ENCODE measurements around the gene TRIM71. TPM values are rescaled to one million over a fixed set of nuclear protein-coding genes. Genes with fewer than 3 reads are reported as not detected.

The TRIM71 gene
- total and polyA plus RNA-seq, 12 donors: 0.07 TPM; not detected in 11

GRCh38 chr3:32891365-32891764 is 73.6 kb downstream of the TRIM71 start:
- no peaks in the 10 kb centered on the region for H3K36me3 ChIP-seq
- intact Hi-C loops (cut with DNase I): no loop called here
- H3K27me3 ChIP-seq: peaks cover 0 to 31% (median 8%) of the 10 kb centered on the region in 7 donors
- no peak overlapping the region for H3K27ac ChIP-seq
- 93 to 97% methylated on average over 19 of the region's 19 CpGs for WGBS, 2 donors
- no peak for TF ChIP-seq CTCF (IDR thresholded peaks at IDR 0.05)
- DNase-seq (no peak), ATAC-seq (no peak)
- no peak overlapping the region for H3K4me3 ChIP-seq
- H3K4me1 ChIP-seq: no peaks in the 10 kb centered on the region
- no peaks in the 10 kb centered on the region for H3K9me3 ChIP-seq

GRCh38 chr3:32892625-32893598 is 75.1 kb downstream of the TRIM71 start:
- 61 to 66% methylated on average over 8 of the region's 8 CpGs for WGBS, 2 donors
- ATAC-seq (no peak), DNase-seq (no peak)
- H3K36me3 ChIP-seq: no peaks in the 10 kb centered on the region
- H3K4me3 ChIP-seq: no peak overlapping the region
- no peaks in the 10 kb centered on the region for H3K4me1 ChIP-seq
- intact Hi-C loops (cut with DNase I): no loop called here
- H3K27me3 ChIP-seq: peaks cover 0 to 37% (median 16%) of the 10 kb centered on the region in 7 donors
- H3K9me3 ChIP-seq: no peaks in the 10 kb centered on the region
- H3K27ac ChIP-seq: no peak overlapping the region
- TF ChIP-seq CTCF (IDR thresholded peaks at IDR 0.05): no peak

GRCh38 chr3:32894977-32895376 is 77.2 kb downstream of the TRIM71 start:
- TF ChIP-seq CTCF (IDR thresholded peaks at IDR 0.05): no peak
- Histone ChIP-seq H3K4me3 (no peak overlapping the region), H3K36me3 (no peaks in the 10 kb centered on the region), H3K27ac (no peak overlapping the region), H3K9me3 (no peaks in the 10 kb centered on the region), H3K27me3 (peaks cover 0 to 55% (median 29%) of the 10 kb centered on the region in 7 donors), H3K4me1 (no peaks in the 10 kb centered on the region)
- 84 to 95% methylated on average over 2 of the region's 2 CpGs for WGBS, 2 donors
- intact Hi-C loops (cut with DNase I): no loop called here
- ATAC-seq: no peak
- DNase-seq: no peak

GRCh38 chr3:32895701-32896100 is 77.9 kb downstream of the TRIM71 start:
- Histone ChIP-seq H3K36me3 (no peaks in the 10 kb centered on the region), H3K9me3 (no peaks in the 10 kb centered on the region), H3K4me1 (no peaks in the 10 kb centered on the region), H3K27me3 (peaks cover 0 to 58% (median 25%) of the 10 kb centered on the region in 7 donors), H3K27ac (no peak overlapping the region), H3K4me3 (no peak overlapping the region)
- ATAC-seq (no peak), DNase-seq (no peak)
- intact Hi-C loops (cut with DNase I): no loop called here
- WGBS, 2 donors: 94 to 95% methylated on average over 2 of the region's 2 CpGs
- no peak for TF ChIP-seq CTCF (IDR thresholded peaks at IDR 0.05)

Measured in heart right ventricle (tissue), 16 donors.